ENCODE measurements around the gene SYT9.

GRCh38 chr11:7449841-7450214 lies 198.1 kb downstream of the SYT9 start:
- TF ChIP-seq CTCF (IDR thresholded peaks at IDR 0.05), result no peak
- no peak for TF ChIP-seq POLR2A (IDR thresholded peaks at IDR 0.05)
